Amygdala (tissue), 56 donors: ENCODE data around the gene PARVB.

Experiments
- DNase-seq, 56 donors: peaks; one replicate each; lab custom pipeline; 2025; lab: John Stamatoyannopoulos, UW

Gene PARVB

DNA sequence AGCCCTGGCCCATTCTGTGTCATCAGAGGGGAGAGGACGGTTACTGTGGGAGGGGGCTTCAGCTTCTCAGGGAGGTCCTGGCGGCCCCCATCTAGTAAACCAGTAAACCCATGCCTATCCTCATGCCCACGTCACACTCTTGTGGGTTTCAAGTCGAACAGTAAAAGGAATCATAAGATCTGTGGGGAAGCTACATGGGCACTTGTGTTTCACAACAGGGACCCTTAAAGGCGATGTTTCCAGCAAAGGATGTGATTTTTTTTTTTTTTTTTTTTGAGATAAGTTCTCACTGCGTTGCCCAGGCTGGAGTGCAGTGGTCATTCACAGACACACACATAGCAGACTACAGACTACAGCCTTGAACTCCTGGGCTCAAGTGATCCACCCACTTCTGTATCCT is 147.5 kb downstream of the PARVB start:
- no peak for DNase-seq

GRCh38 chr22:44172370-44173108 is 148.4 kb downstream of the PARVB start:
- peak in 29 of 56 donors; percentile 1 to 60 (median 25) for DNase-seq

DNA sequence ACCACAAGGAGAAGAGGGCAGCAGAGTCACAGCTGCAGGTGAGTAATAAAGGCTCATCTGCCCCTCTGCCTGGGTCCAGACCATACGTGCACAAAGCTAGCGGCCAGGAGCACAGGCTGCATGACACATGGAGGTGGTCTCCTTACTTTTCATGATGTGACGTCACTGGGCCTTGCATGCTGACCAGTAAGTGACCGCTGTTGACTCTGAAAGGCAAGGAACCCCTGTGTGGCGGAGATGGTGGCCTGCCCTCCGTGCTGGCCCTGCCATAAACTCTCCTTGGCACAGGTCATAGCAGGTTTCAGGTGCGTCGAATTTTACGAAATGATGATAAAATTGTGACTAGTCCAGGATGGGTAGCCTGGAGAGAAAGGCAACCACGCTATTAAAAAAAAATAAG is 149.1 kb downstream of the PARVB start:
- DNase-seq, result no peak

- no peak for DNase-seq
Observed at GRCh38 chr22:44175676-44176075, 151.6 kb downstream of the PARVB start.

DNA sequence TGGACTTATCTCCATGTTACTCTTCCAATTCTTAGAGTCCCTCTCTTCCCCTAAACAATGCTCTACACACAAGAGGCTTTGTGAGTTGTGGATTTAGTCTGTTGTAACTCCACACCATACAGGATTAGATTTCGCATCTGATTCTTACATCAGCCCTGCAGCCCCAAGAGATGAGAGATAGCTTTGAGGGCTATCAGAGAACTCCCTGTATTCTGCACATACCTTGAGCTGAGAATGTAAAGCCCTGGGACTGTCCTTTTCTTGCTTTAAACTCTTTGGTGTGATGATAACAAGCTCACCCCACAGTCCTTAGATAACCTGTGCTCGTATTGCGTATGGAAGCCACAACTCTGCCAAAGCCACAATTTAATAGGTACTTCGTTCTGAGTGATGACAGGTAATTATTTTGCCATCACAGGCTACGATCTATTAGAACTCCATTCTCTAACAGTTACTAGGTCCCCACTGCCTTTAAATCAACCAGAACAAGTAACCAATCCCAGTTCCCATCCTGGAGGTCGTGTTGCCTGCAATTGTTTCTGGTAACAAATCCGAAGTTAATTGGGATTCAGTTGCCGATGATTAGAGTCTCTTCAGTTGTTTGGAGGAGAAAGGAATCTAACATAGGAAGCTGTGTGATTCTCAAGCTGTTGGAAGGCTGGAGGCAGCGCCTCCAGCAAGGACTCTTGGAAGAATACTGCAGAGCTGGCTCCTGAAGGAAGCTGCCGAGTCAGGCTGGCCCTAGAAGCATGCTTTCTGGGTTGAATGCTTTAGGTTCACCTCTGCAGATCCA is 155.3 kb downstream of the PARVB start:
- no peak for DNase-seq

- DNase-seq, result no peak
Observed at GRCh38 chr22:44179989-44180705, 156.0 kb downstream of the PARVB start.

DNA sequence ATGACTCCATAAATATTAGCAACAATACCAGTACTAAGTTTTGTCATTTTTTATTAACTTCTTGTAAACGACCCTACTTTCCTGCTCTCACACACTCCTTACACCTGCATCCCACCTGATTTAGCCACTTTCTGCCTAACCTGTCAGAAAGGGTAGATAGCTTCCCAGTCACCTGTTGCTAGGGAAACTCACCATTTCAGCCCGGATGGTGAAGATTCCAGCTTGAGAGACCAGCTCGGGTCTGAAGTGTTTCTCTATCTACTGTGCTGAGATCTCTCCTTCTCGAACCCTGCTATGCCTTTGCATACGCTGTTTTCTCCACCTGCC is 156.6 kb downstream of the PARVB start, which contains the start of gene PARVG:
PARVG (plus strand) TSS at position 220 of the 327 bp plus-strand sequence. CDS start 2,405 bp downstream, outside the sequence.
- DNase-seq, result no peak

GRCh38 chr22:44181033-44181911 is 157.2 kb downstream of the PARVB start:
- peak in 5 of 56 donors; percentile 5 to 23 (median 17) for DNase-seq

DNA sequence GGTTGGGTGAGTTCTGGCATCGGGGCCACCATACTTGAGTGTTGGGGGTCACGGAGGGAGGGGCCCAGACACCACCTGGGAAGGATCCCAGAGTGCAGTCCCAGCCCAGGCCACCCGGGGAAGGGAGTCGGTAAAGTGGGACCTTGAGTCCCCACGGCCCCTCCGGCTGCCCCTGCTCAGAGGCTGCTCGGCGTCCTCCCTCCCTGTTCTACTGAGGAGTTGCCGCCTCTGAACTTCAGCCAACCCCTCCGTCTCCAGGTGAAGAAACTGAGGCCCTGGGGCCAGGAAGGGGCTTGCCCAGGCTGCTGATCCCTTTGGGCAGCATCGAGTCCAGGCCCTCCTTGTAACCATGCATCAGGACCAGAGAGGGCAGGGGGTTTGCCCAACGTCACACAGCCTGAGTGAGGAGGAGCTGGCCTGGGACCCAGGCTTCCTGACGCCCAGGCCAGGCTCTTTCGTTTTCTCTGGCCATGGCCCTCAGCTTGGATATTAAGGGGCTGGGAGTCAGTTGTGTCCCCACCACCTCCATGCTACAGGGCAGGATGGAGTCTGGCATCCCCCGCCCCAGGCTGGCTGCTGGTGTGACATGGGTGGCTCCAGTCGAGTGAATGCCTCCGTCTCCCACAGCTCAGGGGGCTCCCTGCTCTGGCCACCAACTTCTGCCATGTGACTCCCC is 157.9 kb downstream of the PARVB start:
- DNase-seq, result no peak

- DNase-seq, result peak in 20 of 56 donors; percentile 9 to 61 (median 25)
Observed at GRCh38 chr22:44182588-44183286, 158.6 kb downstream of the PARVB start.

GRCh38 chr22:44183287-44183588 is 159.1 kb downstream of the PARVB start:
- DNase-seq, result no peak

GRCh38 chr22:44184006-44184405 is 159.9 kb downstream of the PARVB start:
- DNase-seq, result no peak

DNA sequence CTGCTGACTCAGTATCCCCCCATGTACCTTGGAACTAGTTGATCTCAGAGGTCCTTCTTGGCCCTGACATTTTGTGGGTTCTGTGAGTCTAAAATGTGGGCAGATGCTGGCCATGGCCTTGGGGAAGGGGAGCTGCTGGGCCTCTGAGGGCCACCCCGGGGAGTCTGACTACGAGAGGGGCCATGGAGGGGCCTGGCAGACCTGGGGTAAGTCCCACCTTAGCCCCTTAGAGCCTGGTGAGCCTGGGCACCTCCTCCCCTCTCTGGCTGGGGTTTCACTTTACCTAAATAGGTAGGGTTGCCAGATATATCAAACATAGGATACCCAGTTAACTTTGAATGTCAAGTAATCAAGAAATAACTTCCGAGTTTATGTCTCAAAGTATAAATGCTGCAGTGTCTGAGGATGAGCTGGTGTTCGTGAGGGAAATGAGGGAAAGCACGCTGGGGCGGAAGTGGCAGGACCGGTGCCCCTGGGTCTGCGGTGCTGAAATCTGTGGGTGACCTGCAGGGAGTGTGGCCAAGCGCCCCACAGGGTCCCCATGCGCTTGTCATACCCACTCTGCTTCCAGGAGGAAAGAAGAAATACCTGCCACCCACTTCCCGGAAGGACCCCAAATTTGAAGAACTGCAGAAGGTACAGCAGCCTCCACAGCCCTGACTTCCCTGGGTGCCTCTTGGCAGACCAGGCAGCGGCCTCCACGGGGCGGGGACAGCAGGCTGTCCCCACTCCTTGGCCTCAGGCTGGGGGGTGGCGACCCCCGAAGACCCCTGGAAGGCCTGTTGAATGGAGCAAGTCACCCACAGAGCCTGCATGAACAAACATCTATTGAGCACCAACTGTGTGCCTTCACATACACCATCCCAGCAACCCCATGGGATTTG is 161.4 kb downstream of the PARVB start:
- no peak for DNase-seq

DNA sequence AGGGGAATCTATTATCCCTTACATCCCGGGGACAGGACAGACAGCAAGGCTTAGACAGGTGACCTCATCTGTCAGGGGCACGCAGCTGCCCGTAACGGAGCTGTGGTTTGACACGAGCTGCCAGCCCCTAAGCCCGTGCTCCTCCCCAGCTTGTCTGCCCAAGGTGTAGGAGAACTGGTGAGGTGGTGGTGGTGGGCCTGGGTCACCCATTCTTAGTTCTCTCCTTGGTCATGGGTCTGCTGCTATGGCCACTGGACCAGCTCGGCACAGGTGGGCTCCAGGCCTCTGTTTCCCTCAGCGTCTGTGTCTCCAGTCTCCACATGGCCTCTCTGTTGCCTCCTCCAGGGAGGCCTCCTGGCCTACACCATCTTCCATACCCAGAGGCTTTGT is 162.0 kb downstream of the PARVB start:
- no peak for DNase-seq

- no peak for DNase-seq
Observed at GRCh38 chr22:44186737-44187136, 162.6 kb downstream of the PARVB start.

DNA sequence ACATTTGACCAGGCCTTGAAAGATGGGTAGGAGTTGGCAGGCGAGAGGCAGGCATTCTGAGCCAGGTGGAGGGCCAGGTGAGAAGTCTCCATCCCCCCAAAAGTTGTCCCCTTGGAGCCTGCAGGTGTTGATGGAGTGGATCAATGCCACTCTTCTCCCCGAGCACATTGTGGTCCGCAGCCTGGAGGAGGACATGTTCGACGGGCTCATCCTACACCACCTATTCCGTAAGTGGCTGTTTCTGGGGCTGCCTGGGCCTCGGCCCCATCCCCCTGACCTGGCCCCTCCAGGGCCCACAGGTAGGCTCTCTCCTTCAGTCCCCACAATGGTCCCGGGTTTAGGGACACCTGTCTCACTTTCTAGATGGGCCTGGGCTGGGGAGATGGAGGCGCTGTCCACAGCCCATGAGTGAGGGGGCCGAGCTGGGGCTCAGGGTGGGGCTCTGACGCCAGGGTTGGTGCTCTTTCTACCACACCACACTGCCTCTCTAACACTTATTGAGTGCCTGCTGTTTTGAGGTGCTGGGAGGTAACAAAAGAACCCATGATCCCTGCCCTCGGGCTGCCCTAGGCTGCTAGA is 163.6 kb downstream of the PARVB start:
- no peak for DNase-seq

GRCh38 chr22:44188316-44188715 is 164.2 kb downstream of the PARVB start:
- no peak for DNase-seq
